Measurements from ENCODE around the gene CSTF2T. TPM values are rescaled to one million over a fixed set of nuclear protein-coding genes. Genes with fewer than 3 reads are reported as not detected.

The CSTF2T gene
- total and polyA plus RNA-seq, 2 donors (not counting 3 experiments of a cell fraction or from before 2014, with no cell fraction given) = 4.8 to 19.8 TPM

GRCh38 chr10:51679841-51680240 lies 19.6 kb downstream of the CSTF2T start:
- no TSS peak for BruUV-seq (replicated peaks)
- DNase-seq (ENCODE audit: low read depth, low spot score) (no peak), FAIRE-seq (no peak)
- ChIA-PET POLR2A (no interaction called here), CTCF (no interaction called here)
- Histone ChIP-seq H3K9me1 (replicated peaks; ENCODE audit: control insufficient read depth, extremely low read depth, insufficient read depth, low read length) (no peaks in the 10 kb centered on the region), H3K36me3 (ENCODE audit: control insufficient read depth in 2 of 2, extremely low read depth in 1 of 2, insufficient read depth in 2 of 2, low read length in 2 of 2) (no peaks in the 10 kb centered on the region), H3K9me3 (replicated peaks; ENCODE audit: control insufficient read depth, insufficient read depth, low read length) (no peaks in the 10 kb centered on the region), H3K4me1 (ENCODE audit: control insufficient read depth, extremely low read depth, insufficient read depth, low read length) (peaks cover 1% of the 10 kb centered on the region), H4K20me1 (replicated peaks; ENCODE audit: control insufficient read depth, extremely low read depth, insufficient read depth, low read length) (no peaks in the 10 kb centered on the region), H3K4me2 (ENCODE audit: insufficient read depth, low read length) (no peak overlapping the region), H3K79me2 (ENCODE audit: control insufficient read depth, insufficient read depth, low read length) (no peaks in the 10 kb centered on the region), H3K4me3 (replicated peaks in 1 of 3; ENCODE audit: insufficient read depth in 1 of 3, low read depth in 1 of 3, low read length in 3 of 3) (no peak overlapping the region), H3K27me3 (ENCODE audit: control insufficient read depth in 2 of 2, insufficient read depth in 2 of 2, low read length in 2 of 2) (peaks cover 0 to 6% of the 10 kb centered on the region in 2 experiments), H2AFZ (ENCODE audit: low read depth, low read length) (no peak overlapping the region), H3K9ac (replicated peaks; ENCODE audit: extremely low read depth, insufficient read depth, low read length) (no peak overlapping the region), H3K27ac (ENCODE audit: insufficient read depth, low read depth, low read length) (no peak overlapping the region)
- no peak for TF ChIP-seq POLR2AphosphoS5 (IDR thresholded peaks at IDR 0.05; ENCODE audit: insufficient read depth, low read depth, low read length)
- TF ChIP-seq FOS (IDR thresholded peaks at IDR 0.05; ENCODE audit: borderline replicate concordance, insufficient read depth, low read length) = no peak
- TF ChIP-seq POLR2A (IDR thresholded peaks at IDR 0.05; ENCODE audit: low read depth, low read length) = no peak
- TF ChIP-seq MAX (IDR thresholded peaks at IDR 0.05; ENCODE audit: insufficient read depth, insufficient read length) = no peak
- no peak for TF ChIP-seq CTCF (IDR thresholded peaks at IDR 0.05; ENCODE audit: extremely low read depth in 1 of 2, insufficient read depth in 1 of 2, low read depth in 1 of 2, low read length in 2 of 2)
- TF ChIP-seq JUN (IDR thresholded peaks at IDR 0.05; ENCODE audit: borderline replicate concordance, insufficient read depth, insufficient read length, low read depth) = no peak
- TF ChIP-seq MYC (IDR thresholded peaks at IDR 0.05; ENCODE audit: low read depth, low read length) = no peak
- TF ChIP-seq EZH2 (IDR thresholded peaks at IDR 0.05; ENCODE audit: borderline replicate concordance, low read depth, low read length, severe bottlenecking) = no peak
- dilution Hi-C loops (cut with MboI; ENCODE audit: extremely low pct_ligation_motif_present, low sequenced_read_pairs) = no loop called here
- intact Hi-C loops (cut with micrococcal nuclease) = loop anchor here (5.0 kb wide), 1 partner anchor 53 kb away; no protein-coding TSS in a partner anchor

All from endothelial cell of umbilical vein (primary cell).